Right hindlimb (tissue), 1 donor: ENCODE results near the gene PRKCA.

Experiments used
- DNase-seq: peaks from one replicate; pipeline ENCODE4 v3.0.0-alpha.2; 2018

The PRKCA gene

GRCh38 chr17:66549731-66550207 is 247.4 kb downstream of the PRKCA start:
- DNase-seq: no peak

GRCh38 chr17:66551839-66552238 is 249.4 kb downstream of the PRKCA start:
- DNase-seq: no peak

GRCh38 chr17:66552371-66552770 is 250.0 kb downstream of the PRKCA start:
- DNase-seq: no peak

- no peak for DNase-seq
Measured at GRCh38 chr17:66555605-66556004, 253.2 kb downstream of the PRKCA start.

GRCh38 chr17:66557200-66557599 is 254.8 kb downstream of the PRKCA start:
- DNase-seq: no peak

- DNase-seq: no peak
Measured at GRCh38 chr17:66557886-66558285, 255.5 kb downstream of the PRKCA start.

GRCh38 chr17:66560691-66561090 is 258.3 kb downstream of the PRKCA start:
- DNase-seq: no peak

GRCh38 chr17:66562119-66562518 is 259.7 kb downstream of the PRKCA start:
- no peak for DNase-seq

- no peak for DNase-seq
Measured at GRCh38 chr17:66564992-66565465, 262.6 kb downstream of the PRKCA start.

GRCh38 chr17:66567234-66568170 is 265.1 kb downstream of the PRKCA start:
- peak; percentile 81 for DNase-seq

GRCh38 chr17:66569572-66569971 is 267.2 kb downstream of the PRKCA start:
- no peak for DNase-seq

GRCh38 chr17:66570447-66571195 is 268.2 kb downstream of the PRKCA start:
- no peak for DNase-seq

- no peak for DNase-seq
Measured at GRCh38 chr17:66571745-66572144, 269.3 kb downstream of the PRKCA start.

- no peak for DNase-seq
Measured at GRCh38 chr17:66573078-66573477, 270.7 kb downstream of the PRKCA start.

- DNase-seq: no peak
Measured at GRCh38 chr17:66574123-66574522, 271.7 kb downstream of the PRKCA start.

- no peak for DNase-seq
Measured at GRCh38 chr17:66576473-66576872, 274.1 kb downstream of the PRKCA start.

- no peak for DNase-seq
Measured at GRCh38 chr17:66577041-66577440, 274.6 kb downstream of the PRKCA start.

GRCh38 chr17:66578781-66579489 is 276.5 kb downstream of the PRKCA start:
- DNase-seq: no peak

GRCh38 chr17:66579556-66579955 is 277.1 kb downstream of the PRKCA start:
- DNase-seq: no peak

- DNase-seq: peak; percentile 50
Measured at GRCh38 chr17:66580184-66580955, 278.0 kb downstream of the PRKCA start.

GRCh38 chr17:66580956-66581391 is 278.6 kb downstream of the PRKCA start:
- DNase-seq: peak; percentile 74
